GM19043 (cell line): ENCODE measurements around the gene SLC35G3.
"Not testable (repeated sequence)": the region's sequence is repeated elsewhere in the genome, so short reads cannot be mapped to it uniquely, and the experiment has no call there.

Source experiments
- ATAC-seq: cut with Tn5 transposase; IDR thresholded peaks from one replicate; pipeline ENCODE4 v1.9.1; 2021; ENCODE audit warnings: low read depth; ENCODE audit not compliant: unreplicated experiment

The SLC35G3 gene

DNA sequence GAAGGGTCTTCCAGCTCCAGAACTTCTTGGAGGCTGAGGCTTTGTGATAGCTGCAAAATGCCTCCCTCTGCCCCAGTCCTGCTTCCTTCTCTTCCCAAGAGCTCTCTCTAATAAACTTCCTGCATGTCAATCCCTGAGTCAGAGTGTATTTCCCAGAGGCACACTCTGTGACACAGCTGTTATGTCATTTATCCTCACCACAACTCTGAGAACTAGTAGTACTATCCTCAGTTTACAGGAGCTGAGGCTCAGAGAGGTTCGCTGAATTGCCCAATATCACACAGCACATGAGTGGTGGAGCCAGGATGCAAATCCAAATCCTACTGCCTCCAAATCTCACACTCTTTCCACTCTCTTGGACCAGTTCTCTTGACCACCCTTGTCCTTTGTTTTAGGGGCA is 26.5 kb downstream of the SLC35G3 start:
- ATAC-seq: no peak

- ATAC-seq: no peak
Measured at GRCh38 chr17:35167046-35167445, 27.1 kb downstream of the SLC35G3 start.

- no peak for ATAC-seq
Measured at GRCh38 chr17:35166526-35166925, 27.7 kb downstream of the SLC35G3 start.

- ATAC-seq: no peak
Measured at GRCh38 chr17:35164716-35165115, 29.5 kb downstream of the SLC35G3 start.

DNA sequence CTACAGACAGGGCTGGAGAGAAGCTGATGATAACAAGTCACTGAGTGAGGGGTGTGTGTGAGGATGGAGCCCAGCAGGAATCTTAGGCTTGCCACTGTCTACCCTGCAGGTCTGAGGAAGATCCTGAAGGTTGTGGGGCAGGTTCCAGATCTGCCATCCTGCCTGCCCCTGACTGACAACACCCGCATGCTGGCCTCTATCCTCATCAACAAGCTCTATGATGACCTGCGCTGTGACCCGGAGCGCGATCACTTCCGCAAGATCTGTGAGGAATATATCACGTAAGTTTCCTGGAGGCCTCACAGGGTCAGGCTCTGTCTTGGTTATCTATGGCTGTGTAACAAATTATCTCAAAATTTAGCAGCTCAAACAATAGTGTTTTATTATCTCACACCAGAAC is 30.3 kb downstream of the SLC35G3 start:
- no peak for ATAC-seq

DNA sequence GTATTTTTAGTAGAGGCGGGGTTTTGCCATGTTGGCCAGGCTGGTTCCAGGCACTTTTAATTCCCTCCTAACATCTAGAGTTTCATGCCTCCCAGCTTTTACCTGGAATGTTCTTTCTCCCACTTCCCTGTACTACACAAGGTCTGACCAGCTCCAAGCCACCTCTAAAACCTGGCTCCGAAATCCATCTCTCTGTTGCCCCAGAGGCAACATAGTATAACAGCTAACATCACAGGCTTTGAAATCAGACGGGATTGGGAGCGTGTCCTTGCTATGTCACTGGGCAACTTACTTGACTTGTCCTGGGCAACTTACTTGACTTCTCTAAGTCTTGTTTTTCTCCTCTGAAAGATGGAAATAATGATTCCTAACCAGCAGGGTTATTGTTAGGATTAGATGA is 31.4 kb downstream of the SLC35G3 start:
- no peak for ATAC-seq

GRCh38 chr17:35161281-35161761 is 32.9 kb downstream of the SLC35G3 start:
- ATAC-seq: no peak

DNA sequence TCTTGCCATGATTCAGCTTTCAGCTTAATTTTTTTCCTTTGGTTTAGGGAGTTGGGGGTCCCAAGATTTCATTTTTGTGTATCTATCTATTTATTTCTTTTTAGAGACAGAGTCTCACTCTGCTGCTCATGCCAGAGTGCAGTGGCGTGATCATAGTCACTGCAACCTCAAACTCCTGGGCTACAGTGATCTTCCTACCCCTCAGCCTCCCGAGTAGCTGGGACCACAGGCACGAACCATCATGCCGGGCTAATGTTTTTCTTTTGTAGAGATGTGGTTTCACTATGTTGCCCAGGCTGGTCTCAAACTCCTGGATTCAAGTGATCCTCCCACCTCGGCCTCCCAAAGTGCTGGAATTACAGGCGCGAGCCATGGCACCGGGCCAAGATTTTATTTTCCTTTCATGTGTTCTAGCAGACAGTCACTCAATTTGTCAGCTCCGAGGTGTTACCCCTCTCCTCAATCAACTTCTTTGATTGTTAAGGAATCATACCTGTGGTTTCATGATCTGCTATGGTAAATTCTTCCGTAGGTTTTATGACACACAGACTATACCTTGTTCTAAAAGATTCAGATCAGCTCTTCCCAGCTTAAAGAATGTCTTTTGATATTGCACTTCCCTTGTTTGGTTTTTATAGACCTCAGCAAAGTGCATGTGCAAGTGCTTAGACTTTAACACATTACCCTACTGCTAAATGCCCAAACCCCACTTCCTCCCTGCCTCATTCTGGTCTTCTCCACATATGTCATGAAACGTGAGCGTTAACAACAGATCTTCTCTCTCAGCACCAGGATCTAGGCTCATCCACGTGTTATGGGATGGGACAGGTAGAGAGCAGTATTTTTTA is 33.6 kb downstream of the SLC35G3 start:
- no peak for ATAC-seq

- ATAC-seq: no peak
Measured at GRCh38 chr17:35159940-35160339, 34.3 kb downstream of the SLC35G3 start.

GRCh38 chr17:35155246-35155645 is 38.9 kb downstream of the SLC35G3 start:
- ATAC-seq: no peak

DNA sequence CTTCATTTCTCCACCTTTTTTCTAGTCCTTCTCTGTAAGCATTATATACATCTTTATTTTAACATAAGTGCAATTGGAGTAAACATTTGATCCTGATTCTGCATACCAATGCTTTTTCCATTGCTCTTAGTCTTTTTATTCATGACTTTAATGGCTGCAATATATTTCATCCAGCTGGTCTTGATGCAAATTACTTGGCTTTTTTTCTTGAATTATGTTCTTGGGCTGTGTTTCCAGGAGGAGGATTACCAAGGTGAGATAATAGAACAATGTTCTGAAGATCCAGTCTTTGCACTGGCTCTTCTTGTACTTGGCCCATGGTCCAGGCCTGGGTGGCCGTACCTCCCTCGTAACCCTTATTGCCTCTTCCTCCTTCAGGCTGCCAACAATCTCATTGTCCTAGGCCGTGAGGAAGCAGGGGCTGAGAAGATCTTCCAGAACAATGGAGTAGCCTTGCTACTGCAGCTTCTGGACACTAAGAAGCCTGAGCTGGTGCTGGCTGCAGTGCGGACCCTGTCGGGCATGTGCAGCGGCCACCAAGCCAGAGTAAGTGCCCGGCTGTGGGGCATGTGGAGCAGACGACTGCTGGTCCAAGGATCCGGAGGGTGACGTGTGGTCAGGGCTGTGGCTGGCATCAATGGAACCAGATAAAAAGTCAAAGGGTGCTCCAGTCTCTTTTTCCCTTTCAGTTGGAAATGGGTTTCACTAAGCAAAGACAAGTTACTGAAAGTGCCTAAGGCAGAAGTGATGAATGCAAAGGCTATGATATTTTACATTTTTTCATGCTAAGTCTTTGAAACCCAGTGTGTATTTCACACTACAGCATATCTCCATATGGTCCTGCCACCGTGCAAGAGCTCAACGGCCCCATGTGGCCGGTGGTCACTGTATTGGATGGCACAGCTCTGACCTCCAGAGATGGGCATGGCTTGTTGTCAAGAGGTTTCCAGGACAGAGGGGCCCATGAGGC is 39.7 kb downstream of the SLC35G3 start:
- no peak for ATAC-seq

GRCh38 chr17:35152421-35153140 is 41.6 kb downstream of the SLC35G3 start:
- ATAC-seq: no peak

- not testable (repeated sequence) for ATAC-seq
Measured at GRCh38 chr17:35151080-35151479, 43.1 kb downstream of the SLC35G3 start.

DNA sequence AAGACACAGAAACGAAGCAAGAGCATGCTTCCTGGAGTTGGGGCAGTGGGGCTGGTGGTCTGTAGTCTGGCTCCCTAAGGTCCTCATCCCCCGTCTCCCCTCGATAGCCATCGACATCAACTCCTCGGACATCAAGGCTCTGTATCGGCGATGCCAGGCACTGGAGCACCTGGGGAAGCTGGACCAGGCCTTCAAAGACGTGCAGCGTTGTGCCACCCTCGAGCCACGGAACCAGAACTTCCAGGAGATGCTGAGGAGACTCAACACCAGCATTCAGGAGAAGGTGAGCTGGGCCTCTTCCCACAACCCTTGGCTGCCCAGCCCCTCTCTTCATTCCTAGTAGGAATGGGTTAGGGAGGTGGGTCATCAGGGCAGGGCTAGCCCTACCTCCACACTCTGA is 44.3 kb downstream of the SLC35G3 start:
- no peak for ATAC-seq

DNA sequence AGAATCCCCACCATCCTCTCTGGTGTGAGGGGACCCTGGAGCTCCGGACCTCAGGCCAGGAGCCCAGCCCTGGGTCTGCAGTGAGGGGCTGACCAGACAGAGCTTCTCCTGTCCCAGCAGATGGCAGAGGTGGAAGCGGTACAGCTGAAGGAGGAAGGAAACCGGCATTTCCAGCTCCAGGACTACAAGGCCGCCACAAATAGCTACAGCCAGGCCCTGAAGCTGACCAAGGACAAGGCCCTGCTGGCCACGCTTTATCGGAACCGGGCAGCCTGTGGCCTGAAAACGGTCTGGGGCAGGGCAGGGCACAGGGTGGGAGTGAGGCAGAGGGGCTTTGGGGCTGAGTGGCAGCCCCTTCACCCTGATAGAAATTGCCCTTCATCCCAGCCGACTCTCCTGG is 46.0 kb downstream of the SLC35G3 start:
- no peak for ATAC-seq

DNA sequence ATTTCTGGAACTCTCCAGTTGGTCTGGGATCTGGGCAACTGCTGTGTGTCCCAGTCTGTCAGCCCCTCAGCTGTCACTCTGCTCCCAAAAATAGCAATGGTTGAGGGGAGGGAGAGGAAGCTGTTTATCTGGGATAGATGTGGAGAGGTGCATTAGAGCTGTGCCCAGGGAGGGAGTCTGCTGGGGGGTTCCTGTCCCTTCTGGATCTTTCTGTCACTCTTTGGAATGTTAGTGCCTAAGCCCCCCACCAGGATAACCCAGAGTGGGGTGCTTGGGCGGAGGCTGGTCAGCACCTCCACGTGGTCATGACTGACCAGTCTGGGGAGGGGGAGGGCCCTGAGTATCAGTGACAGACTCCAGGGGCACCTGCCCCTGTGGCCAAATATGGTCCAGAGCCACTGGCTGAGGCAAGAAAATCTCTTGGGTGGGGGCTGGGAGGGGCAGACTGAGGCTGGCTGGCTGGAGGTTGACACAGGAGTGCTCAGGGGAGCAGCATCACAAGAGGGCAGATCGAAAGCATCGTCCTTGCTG is 46.8 kb downstream of the SLC35G3 start, which contains the start of gene UNC45B:
UNC45B (plus strand) TSS at position 443 of the 531 bp plus-strand sequence. CDS start 447 bp downstream, outside the sequence.
- no peak for ATAC-seq

- ATAC-seq: no peak
Measured at GRCh38 chr17:35146214-35146833, 47.9 kb downstream of the SLC35G3 start.

- ATAC-seq: no peak
Measured at GRCh38 chr17:35144840-35145239, 49.4 kb downstream of the SLC35G3 start.
